ENCODE measurements around the gene NFATC1. TPM values are rescaled to one million over a fixed set of nuclear protein-coding genes. Genes with fewer than 3 reads are reported as not detected.

Gene NFATC1
- total RNA-seq, 1 experiment from 2014 or later: 4.5 TPM

DNA sequence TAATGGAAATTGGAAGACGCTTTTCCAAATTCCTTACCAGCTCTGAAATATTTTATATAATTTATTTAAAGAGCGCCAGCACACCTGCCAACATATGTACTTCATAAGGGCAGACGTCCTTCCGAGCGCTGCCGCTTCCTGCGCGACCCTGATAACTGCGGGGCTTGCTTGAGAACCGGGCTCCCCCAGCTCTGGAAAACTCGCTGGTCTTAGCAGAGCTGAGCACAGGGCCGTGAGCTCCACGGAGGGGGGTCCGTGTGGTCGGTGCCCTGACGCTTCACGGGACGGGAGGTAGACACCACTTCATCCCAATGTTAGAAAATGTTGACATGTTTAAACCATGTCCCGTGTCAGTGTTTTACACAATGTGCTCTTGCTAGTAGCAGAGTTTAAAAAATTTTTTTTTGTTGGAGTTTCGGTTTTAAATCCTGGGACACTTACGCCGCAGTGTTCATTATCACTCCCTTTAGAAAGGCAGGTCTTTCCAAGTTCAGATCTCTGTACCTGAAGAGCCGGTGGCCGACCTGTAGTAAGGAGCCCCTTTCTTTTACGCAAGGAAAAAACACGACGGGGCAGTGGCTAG lies 1.6 kb downstream of the NFATC1 start:
- Histone ChIP-seq H3K9me3 (no peaks in the 10 kb centered on the region), H3K27me3 (no peaks in the 10 kb centered on the region), H3K4me3 (no peak overlapping the region), H3K36me3 (no peaks in the 10 kb centered on the region)
- no peak for DNase-seq

DNA sequence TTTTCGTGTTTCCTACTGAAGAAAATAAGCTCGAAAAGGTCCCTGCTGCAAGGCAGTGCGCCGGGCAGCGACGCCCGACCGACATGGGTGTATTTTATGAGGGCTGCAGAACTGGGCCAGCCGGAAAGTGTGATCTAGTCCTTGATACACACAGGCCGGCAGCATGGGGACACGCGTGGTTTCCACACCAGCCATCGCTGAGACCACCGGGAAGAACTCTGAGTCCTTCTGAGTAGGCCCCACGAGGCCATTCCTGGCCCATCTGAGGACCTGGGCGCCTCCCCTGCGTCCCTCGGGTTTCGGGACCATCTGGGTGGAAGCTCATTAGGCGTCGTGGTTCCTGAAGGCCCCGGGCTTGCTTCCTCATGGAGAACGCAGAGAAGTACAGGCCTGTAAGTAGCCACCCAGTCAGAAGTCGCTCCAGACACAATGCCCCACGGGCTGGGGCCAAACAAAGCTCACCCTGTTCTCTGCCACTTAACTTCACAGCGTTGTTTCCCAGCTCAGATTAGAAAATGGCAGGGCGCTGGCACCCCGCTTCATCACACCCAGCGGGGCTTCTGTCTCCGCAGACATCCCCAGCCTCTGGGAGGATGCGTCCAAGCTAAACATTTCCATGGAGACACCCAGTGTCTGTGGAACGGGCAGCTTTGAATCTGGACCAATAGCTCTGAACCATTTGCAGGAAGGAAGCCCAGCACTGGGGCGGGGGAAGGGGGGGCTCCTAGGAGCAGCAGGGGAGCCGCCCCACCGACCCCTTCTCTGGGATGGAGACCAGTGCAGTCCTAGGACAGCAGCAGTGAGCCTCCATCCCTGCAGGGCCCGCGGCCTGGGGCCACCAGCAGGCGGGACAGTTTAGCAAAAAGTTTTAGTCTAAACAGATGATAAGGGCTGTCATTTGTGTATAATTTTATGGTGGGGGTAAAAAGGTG lies 2.4 kb downstream of the NFATC1 start:
- Histone ChIP-seq H3K27me3 (no peaks in the 10 kb centered on the region), H3K9me3 (no peaks in the 10 kb centered on the region), H3K4me3 (no peak overlapping the region), H3K36me3 (no peaks in the 10 kb centered on the region)
- DNase-seq: no peak

DNA sequence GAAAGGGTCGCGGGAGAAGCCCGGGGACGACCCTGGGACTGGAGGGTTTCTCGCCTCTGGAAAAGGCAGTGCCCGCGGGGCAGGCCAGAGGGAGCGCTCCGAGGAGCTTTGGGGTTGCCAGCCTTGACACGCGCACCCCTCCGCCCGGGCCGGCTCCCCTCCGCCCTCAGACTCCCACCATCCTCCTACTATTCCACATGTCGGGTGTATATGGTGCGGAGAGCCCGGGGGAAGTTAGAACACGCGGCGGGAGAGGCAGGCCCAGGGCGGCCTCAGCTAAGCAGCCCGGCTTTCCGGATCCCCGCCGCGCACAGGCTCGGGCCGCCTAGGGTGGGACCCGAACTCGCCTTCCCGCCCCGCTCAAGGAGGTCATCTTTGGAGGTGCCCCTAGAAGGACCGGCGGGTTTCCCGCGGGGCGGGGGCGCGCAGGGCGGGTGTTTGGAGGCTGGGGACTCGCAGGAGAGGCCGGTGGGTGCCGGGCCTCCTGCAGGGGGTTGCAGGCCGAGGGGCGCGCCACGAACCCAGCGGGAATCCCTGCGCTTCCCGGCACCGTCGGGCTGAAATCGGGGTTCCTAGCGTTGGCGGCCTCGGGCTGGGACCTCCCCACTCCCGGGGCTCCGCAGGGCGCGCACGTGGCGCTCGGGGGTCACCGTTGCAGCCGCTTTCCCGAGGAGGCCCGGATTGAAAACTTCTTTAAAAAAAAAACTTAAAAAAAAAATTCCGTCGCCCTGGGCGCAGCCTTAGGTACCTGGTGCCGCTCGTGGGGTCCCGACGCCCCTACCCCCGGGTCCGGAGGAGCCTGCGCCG lies 3.7 kb downstream of the NFATC1 start:
- peak overlapping the region; percentile 46 for H3K4me3 ChIP-seq
- DNase-seq: no peak
- no peaks in the 10 kb centered on the region for H3K9me3 ChIP-seq
- H3K36me3 ChIP-seq: no peaks in the 10 kb centered on the region
- no peaks in the 10 kb centered on the region for H3K27me3 ChIP-seq

DNA sequence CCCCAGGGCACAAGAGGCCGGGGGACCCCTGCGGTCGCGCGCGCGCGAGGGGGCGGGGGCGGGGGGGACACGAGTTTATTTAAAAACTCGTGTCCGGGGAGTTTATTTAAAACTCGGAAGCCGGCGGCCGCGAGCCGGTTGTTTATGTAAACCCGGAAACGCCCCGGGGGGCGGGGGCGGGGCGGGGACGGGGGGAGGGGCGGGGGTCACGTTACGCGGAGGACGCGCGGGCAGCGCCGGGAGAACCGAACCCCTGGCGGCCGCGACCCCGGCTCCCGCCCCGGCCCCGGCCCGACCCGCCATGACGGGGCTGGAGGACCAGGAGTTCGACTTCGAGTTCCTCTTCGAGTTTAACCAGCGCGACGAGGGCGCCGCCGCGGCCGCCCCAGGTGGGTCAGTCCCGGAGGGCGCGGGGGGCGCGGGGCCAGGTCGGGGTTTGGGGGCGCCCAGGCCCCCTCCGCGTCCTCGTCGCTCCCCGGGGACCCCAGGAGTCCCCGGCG lies 4.4 kb downstream of the NFATC1 start:
- no peak for DNase-seq

DNA sequence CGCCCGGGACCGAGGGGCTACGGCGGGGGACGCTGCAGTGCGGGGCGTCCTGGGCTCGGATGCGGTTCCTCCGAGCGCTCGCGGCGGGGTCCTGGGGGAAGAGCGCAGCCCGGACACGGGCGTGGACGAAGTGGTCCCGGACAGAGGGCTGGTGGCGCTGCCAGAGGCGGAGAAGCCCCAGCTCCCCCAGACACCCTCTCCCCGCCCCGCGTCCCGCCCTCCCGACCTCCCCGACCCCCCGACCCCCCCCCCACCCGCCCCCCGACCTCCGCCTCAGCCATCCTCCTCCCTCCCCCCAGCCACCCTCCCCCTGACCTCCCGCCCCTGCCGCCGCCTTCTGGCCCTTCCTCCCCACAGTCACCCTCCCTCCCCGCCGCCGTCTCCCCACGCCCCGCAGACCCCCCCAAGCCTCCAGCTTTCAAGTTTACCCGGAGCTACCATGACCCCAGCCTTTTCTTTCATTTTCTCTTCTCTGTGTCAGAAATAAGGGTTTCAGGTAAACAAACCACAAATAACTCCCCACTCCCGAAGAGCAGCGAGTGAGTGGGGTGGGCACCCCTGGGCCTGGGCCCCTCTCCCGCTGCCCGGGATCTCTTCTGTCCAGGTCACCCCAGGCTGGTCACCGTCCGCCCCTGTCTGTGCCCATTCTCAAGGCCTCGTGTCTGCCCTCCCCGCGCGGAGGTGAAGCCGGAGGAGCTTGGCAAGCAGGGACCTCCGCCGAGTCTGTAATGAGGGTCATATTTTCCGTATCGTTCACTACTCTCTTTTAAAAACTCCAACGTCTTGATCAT lies 5.1 kb downstream of the NFATC1 start:
- Histone ChIP-seq H3K36me3 (no peaks in the 10 kb centered on the region), H3K9me3 (no peaks in the 10 kb centered on the region), H3K27me3 (no peaks in the 10 kb centered on the region), H3K4me3 (peak overlapping the region; percentile 46)
- DNase-seq: no peak

More for the DNA sequence above, 4.4 kb downstream of the NFATC1 start:
- no peaks in the 10 kb centered on the region for H3K27me3 ChIP-seq
- H3K4me3 ChIP-seq: peak overlapping the region; percentile 46
- H3K9me3 ChIP-seq: no peaks in the 10 kb centered on the region
- H3K36me3 ChIP-seq: no peaks in the 10 kb centered on the region

DNA sequence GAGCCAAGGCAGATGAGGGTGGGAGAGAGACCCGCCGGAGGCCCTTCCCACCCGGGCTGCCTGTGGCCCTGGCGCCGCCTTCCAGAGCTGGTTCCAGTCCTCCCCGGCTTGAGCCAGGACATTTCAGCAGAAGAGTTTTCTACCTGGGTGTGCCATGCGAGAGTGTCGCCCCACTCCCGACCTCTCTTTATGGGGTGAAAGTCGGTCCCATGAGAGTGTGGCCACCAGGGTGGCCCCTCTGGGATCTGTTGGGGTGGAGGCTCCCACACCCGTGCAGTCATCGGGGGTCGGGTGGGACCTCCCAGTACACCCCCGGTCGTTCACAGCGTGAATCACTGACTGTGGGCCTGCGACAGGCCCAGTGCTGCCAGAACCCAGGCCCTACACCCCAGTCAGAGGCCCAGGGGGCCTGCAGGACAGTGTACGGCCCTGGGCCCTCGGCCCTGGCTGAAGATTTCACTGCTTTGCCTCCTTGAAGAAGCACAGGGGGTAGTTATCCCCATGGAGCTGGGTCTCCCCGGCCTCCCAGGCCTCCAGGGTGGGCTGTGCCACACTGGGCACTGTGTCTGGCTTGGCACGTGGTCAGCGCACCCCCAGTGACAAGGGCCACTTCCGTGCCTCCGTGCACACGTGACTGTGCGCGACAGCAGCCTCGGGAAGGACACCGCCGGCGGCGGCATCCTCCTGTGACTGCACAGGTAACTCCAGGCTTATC lies 5.9 kb downstream of the NFATC1 start:
- no peaks in the 10 kb centered on the region for H3K9me3 ChIP-seq
- DNase-seq: no peak
- H3K36me3 ChIP-seq: no peaks in the 10 kb centered on the region
- H3K4me3 ChIP-seq: no peak overlapping the region
- H3K27me3 ChIP-seq: no peaks in the 10 kb centered on the region

DNA sequence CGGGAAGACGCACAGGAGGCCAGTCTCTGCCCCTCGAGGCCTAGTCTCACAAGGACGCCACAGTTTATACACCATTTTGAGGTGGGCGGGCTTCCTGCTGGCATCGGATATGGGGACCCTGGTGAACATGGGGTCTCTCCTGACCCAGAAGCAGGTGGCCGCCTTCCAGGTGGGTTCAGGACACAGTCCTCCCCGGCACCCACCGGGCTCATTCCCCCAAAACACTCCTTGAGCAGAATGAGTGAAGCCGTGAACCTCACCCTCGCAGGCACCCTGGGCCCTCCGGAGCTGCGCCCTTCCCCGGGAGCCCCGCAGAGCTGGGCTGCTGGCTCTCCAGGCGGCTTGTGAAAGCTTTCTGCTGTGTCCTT lies 6.5 kb downstream of the NFATC1 start:
- H3K4me3 ChIP-seq: no peak overlapping the region
- DNase-seq: no peak
- H3K9me3 ChIP-seq: no peaks in the 10 kb centered on the region
- H3K27me3 ChIP-seq: no peaks in the 10 kb centered on the region
- no peaks in the 10 kb centered on the region for H3K36me3 ChIP-seq

DNA sequence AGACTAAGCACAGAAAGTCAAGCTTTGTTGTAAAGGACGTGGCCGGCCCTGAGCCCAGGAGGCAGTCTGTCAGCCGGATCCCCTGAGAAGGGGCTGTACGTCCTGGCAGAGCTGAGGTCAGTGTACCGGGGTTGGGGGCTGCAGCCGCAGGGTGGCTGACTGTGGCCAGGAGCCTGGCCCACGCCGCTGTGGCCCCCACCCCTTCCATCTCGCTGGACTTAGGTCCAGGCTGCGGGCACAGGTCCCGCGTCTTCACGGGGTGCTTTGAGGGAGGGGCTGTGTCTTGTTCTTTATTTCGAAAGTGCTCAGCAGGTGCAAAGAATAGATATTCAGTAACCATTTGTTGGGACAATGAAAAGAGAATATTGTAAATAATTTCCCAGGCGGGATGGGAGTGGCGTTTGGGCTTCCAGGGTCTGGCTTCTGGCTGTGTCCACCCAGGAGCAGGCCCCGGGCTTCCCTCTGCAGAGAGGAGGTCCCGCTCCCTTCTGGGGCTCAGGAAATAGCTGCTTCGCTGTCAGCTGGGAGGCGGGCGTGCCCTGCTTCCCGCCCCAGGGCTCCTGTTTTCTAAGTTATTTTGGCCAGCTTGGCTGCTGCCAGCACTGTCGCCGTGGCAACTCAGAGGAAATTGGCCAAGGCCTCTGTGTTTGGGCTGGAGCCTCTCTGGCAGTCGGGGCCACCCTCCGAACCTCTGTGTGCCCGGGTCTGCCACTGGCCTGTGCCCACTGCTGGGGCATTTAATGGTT lies 7.4 kb downstream of the NFATC1 start:
- no peaks in the 10 kb centered on the region for H3K9me3 ChIP-seq
- H3K27me3 ChIP-seq: no peaks in the 10 kb centered on the region
- H3K36me3 ChIP-seq: no peaks in the 10 kb centered on the region
- H3K4me3 ChIP-seq: no peak overlapping the region
- DNase-seq: peak; percentile 71

DNA sequence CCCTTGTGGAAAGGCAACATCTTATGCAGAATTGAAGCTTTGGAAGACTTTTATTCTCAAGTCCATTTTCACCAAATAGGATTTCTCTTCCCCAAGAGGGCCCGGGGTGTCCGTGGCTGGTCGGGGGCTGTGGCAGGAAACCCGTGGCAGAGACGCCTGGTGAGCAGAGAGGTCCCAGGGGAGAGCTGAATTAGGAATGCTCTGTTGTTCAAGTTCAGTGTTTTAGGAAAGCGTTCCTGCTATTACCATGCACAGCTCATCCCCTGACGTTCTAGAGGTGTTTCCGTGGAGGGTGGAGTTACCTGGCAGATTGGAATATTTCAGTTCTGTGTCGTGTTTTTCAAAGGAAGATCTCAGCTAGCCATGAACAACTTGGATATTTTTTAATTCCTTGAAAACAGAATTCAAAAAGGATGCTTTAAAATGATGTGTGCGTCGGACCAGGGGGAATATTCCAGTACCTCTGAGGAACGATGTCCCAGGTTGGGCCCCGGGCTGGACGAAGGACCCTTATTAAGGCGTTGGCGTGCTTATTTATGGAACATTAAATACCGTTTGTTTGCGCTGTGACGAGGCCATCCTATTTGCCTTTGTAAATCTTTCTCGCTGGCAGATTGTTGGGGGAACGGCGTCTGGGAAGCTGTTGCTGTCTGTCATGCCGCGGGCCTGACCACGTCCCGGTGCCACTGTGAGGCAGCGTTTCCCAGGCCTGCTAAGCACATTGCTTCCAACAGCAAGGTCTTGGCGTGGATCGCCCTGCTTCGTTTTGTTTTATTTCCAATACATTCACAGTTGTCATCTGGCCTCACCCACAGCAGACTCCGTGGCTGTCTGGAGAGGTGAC lies 8.2 kb downstream of the NFATC1 start:
- H3K4me3 ChIP-seq: no peak overlapping the region
- no peaks in the 10 kb centered on the region for H3K36me3 ChIP-seq
- no peak for DNase-seq
- no peaks in the 10 kb centered on the region for H3K27me3 ChIP-seq
- no peaks in the 10 kb centered on the region for H3K9me3 ChIP-seq

DNA sequence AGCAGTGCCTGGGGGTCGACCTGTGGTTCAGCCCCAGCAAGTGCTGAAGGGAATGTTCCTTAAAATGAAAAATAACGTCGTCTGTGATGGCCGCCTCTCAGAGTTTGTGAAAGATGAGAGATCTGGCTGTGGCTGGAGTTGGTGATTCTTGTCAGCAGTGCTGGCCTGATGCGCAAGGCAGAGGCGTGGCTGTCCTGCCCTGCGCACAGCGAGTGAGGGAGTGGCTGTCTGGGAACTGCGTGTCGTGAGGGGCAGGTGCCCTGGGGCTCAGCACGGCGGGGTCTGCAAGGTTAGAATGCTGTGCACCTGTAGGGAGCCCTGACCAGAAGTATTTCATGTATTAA lies 8.8 kb downstream of the NFATC1 start:
- DNase-seq: no peak
- no peaks in the 10 kb centered on the region for H3K36me3 ChIP-seq
- no peaks in the 10 kb centered on the region for H3K27me3 ChIP-seq
- H3K4me3 ChIP-seq: no peak overlapping the region
- H3K9me3 ChIP-seq: no peaks in the 10 kb centered on the region

DNA sequence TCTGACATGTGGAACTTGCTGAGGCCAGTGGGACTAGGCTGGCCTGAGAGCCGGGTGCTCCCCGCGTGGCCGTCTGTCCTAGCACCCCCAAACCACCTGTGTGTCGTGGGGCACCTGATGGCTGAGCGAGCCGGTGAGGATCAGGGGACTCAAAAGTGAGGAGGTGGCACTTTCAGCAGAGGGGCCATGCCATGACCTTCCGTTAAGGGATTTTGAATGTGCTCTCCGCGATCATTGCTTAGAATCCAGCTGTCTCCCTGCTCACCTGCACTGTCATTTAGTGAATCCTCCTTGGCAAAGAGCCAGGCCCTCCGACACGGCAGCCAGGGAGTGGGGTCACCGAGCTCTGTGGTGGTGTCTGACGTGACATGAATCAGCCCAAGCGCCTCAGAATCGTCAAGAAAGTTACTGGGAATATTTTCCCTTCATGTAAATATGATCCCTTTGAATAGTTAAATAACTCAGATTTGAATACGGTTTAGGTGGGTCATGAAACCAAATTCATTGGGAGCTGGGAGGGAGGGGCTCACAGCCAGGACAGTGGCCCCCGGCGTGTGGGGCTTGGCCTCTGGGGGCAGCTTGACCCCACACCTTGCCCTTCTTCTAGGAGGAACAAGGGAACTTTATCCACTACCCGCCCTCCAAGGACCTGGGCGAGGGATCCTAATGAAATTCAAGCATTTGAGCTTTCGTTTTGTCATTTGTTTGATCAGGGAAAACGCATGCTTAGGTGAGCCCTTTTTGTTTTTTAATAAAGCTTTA lies 9.5 kb downstream of the NFATC1 start:
- DNase-seq: no peak
- Histone ChIP-seq H3K36me3 (no peaks in the 10 kb centered on the region), H3K4me3 (no peak overlapping the region), H3K27me3 (no peaks in the 10 kb centered on the region), H3K9me3 (no peaks in the 10 kb centered on the region)

DNA sequence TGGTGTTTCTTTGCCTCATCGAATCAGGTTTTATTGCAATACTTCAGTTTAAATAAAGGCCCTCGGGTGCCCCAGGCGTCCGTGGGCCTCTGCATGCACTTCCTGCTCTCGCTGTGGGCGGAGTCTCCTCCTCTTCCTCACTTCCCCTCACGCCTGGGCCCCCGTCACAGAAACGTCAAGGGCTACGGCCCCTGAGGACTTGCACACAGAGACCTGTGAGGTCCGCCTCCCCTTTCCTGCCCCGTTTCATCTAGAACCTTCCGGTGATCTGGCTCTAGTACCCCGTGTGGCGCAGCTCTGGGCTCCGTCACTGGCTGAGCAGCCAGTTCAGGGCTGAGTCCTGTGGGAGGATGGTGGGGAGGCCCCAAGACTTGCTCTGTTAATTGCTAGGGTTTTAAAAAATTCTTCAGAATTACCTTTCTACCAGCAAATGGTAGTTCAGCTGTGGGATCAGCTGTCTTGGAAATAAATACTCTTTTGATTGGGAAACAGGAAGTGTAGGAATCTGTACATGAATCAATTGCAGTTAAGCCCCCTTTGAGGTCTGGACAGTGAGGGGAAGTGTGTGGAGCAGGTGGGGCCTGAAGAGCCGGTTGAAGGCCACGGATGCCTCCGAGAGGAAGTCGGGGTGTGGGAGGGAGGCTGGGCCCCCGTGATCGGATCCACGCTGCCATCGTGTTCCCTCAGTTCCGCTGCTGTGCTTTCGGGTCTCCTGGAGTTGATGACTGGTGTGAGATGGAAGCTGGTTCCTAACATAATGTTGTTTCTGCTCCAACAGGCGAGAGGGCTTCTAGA lies 10.2 kb downstream of the NFATC1 start:
- no peak for DNase-seq

DNA sequence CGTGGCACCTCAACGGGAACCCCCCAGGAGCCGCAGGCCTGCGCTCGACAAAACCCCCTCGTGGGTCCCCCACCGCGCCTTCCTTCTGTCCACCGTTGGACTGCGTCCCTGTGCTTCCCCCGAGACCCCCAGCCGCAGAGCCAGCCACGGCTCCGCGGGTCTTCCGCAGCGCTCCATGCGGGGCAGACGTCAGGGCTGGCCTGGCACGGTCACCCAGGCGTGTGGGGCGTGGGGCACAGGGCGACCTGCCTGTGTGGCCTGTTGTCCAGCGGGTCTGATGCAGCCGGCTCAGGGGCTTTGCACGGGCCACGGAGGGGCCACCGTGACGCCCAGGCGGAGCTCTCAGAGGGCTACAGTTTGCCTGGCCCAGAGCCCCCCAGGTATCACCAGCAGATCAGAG lies 11.0 kb downstream of the NFATC1 start:
- Histone ChIP-seq H3K36me3 (no peaks in the 10 kb centered on the region), H3K9me3 (no peaks in the 10 kb centered on the region), H3K27me3 (no peaks in the 10 kb centered on the region), H3K4me3 (no peak overlapping the region)
- no peak for DNase-seq

More for the DNA sequence above, 10.2 kb downstream of the NFATC1 start:
- Histone ChIP-seq H3K36me3 (no peaks in the 10 kb centered on the region), H3K4me3 (no peak overlapping the region), H3K9me3 (no peaks in the 10 kb centered on the region), H3K27me3 (no peaks in the 10 kb centered on the region)
